ENCODE results near the gene ZC3H7A.

ZC3H7A gene

DNA sequence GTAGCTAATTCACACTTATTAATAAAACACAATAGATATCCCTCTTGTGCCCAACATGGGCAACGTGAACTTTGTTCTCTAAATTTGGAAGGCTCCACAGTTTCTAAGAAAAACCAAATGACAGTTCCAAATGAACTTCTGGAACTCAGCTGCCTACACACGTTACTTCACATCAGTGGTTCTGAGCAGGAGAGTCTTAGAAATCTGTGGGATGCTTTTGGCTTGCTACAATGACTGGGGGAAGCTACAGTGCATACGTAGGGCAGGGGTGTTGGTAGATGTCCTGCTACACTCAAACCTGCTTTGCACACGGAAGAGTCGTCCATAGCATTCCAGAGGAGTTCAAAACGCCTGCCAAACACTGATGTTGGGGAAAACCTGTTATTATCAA, 62.4 kb downstream of the ZC3H7A start:
- peaks cover 25 to 36% of the 10 kb centered on the region in 2 donors for H3K36me3 ChIP-seq (ENCODE audit: control insufficient read depth in 1 of 2, insufficient read depth in 2 of 2, low read length in 2 of 2)
- H3K27ac ChIP-seq (ENCODE audit: low read length), result no peak overlapping the region

DNA sequence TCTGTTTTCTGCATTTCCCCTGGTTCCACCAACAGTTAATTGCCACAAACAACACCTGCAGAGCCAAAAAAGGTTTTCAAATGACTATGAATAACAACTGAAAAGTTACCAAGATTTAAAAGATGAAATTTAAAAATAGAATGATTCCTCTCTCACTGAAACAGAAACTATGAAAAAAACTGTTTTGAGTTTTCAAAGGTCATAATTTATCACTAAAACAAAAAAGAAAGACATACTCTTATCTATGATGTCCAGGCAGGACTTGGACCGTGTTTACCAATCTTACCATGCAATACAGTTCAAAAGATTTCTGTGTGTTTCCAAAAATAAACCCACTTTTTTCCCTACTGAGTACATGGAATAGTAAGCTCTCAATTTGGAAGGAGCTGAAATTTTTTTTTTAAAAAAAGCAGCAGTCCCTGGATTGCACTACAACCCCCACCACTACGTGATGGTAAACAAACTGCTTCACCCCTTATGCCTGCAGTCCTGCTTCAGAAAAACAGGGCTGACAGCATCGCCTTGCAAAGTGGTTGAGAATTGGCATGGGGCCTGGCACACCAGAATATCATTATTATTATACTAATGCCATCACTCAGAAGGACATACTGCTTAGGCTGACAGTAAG, 62.9 kb downstream of the ZC3H7A start:
- Histone ChIP-seq H3K4me1 (ENCODE audit: control insufficient read depth in 1 of 2, insufficient read depth in 2 of 2, low read length in 2 of 2) (peaks cover 11 to 16% of the 10 kb centered on the region in 2 donors), H3K36me3 (ENCODE audit: control insufficient read depth in 1 of 2, insufficient read depth in 2 of 2, low read length in 2 of 2) (peaks cover 25 to 41% of the 10 kb centered on the region in 2 donors), H3K9me3 (ENCODE audit: control insufficient read depth in 1 of 2, low read length in 2 of 2) (no peaks in the 10 kb centered on the region), H3K27ac (ENCODE audit: low read length) (no peak overlapping the region), H3K4me3 (ENCODE audit: low read depth in 1 of 2, low read length in 2 of 2) (no peak overlapping the region), H3K27me3 (ENCODE audit: low read depth, low read length) (no peaks in the 10 kb centered on the region)

More for the DNA sequence above, 62.4 kb downstream of the ZC3H7A start:
- Histone ChIP-seq H3K4me1 (ENCODE audit: control insufficient read depth in 1 of 2, insufficient read depth in 2 of 2, low read length in 2 of 2) (peaks cover 11 to 16% of the 10 kb centered on the region in 2 donors), H3K9me3 (ENCODE audit: control insufficient read depth in 1 of 2, low read length in 2 of 2) (no peaks in the 10 kb centered on the region), H3K4me3 (ENCODE audit: low read depth in 1 of 2, low read length in 2 of 2) (no peak overlapping the region), H3K27me3 (ENCODE audit: low read depth, low read length) (no peaks in the 10 kb centered on the region)

DNA sequence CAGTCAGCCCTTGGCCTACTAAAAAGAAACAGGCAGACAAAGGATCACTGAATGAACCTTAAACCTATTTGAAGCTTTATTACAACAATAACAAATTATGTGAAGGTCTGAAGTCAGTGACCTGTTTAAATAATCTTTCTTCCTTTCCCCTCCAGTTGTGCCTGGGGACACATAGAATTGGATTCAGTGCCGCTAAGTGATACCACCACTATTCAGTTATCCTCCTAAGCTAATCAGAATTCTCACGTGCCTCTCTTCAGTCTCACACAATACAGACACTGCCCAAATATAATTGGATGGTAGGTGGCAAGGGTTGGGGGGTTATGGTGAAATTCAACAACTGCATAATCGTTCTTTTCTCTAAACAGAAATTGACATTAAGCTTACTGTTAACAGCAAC, 65.8 kb downstream of the ZC3H7A start:
- Histone ChIP-seq H3K4me1 (ENCODE audit: control insufficient read depth in 1 of 2, insufficient read depth in 2 of 2, low read length in 2 of 2) (peaks cover 5 to 12% of the 10 kb centered on the region in 2 donors), H3K27me3 (ENCODE audit: low read depth, low read length) (no peaks in the 10 kb centered on the region), H3K36me3 (ENCODE audit: control insufficient read depth in 1 of 2, insufficient read depth in 2 of 2, low read length in 2 of 2) (peaks cover 36 to 39% of the 10 kb centered on the region in 2 donors), H3K4me3 (ENCODE audit: low read depth in 1 of 2, low read length in 2 of 2) (no peak overlapping the region), H3K27ac (ENCODE audit: low read length) (no peak overlapping the region), H3K9me3 (ENCODE audit: control insufficient read depth in 1 of 2, low read length in 2 of 2) (no peaks in the 10 kb centered on the region)

DNA sequence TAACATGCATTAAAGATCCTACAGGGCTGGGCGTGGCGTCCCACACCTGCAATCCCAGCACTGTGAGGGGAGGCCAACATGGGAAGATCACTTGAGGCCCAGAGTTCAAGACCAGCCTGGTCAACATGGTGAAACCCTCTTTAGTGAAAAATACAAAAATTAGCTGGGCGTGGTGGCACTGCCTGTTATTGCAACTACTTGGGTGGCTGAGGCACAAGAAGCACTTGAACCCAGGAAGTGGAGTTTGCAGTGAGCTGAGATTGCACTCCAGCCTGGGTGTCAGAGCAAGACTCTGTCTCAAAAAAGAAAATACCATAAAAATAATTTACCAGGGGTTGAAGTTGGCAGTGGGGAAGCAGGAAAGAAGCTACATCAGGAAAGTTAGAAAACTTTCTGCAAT, 67.3 kb downstream of the ZC3H7A start:
- H3K36me3 ChIP-seq (ENCODE audit: control insufficient read depth in 1 of 2, insufficient read depth in 2 of 2, low read length in 2 of 2), result peaks cover 32 to 35% of the 10 kb centered on the region in 2 donors

DNA sequence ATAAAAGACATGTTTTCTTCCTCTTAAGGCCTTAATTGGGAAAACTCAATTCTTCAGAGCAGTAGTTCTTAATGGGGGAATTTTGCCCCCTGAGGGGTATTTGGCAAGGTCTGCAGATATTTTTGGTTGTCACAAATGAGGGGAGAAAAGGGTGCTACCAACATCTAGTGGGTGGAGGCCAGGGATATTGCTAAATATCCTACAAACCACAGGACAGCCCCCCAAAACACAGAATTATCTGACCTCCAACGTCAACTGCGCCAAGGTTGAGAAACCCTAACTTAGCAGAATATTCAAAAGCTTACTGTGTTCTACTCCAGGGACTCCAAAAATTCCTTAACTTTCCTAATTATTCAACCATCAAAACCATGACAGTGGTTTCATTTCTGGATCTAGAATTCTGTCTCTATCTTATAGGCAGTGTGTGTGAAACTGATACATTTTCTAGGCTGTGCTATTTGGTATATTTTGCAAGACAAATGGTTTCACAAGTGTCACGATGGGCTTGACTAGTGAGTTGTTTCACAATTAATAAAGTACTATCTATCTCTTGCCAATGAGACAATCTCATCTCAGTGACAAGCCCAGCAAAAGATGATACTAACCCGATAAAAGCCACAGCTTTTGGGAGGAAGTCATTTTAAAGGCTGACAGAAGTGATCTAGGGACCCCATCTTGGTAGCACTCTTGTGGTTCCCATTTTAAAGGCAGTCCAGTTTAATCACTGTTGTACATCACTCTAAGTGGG, 69.1 kb downstream of the ZC3H7A start:
- peaks cover 30 to 40% of the 10 kb centered on the region in 2 donors for H3K36me3 ChIP-seq (ENCODE audit: control insufficient read depth in 1 of 2, insufficient read depth in 2 of 2, low read length in 2 of 2)
- H3K4me3 ChIP-seq (ENCODE audit: low read depth in 1 of 2, low read length in 2 of 2), result no peak overlapping the region
- no peak overlapping the region for H3K27ac ChIP-seq (ENCODE audit: low read length)
- H3K27me3 ChIP-seq (ENCODE audit: low read depth, low read length), result no peaks in the 10 kb centered on the region
- H3K4me1 ChIP-seq (ENCODE audit: control insufficient read depth in 1 of 2, insufficient read depth in 2 of 2, low read length in 2 of 2), result no peaks in the 10 kb centered on the region
- no peaks in the 10 kb centered on the region for H3K9me3 ChIP-seq (ENCODE audit: control insufficient read depth in 1 of 2, low read length in 2 of 2)

More for the DNA sequence above, 67.3 kb downstream of the ZC3H7A start:
- Histone ChIP-seq H3K4me1 (ENCODE audit: control insufficient read depth in 1 of 2, insufficient read depth in 2 of 2, low read length in 2 of 2) (peaks cover 3 to 10% of the 10 kb centered on the region in 2 donors), H3K27ac (ENCODE audit: low read length) (no peak overlapping the region), H3K27me3 (ENCODE audit: low read depth, low read length) (no peaks in the 10 kb centered on the region), H3K9me3 (ENCODE audit: control insufficient read depth in 1 of 2, low read length in 2 of 2) (no peaks in the 10 kb centered on the region), H3K4me3 (ENCODE audit: low read depth in 1 of 2, low read length in 2 of 2) (no peak overlapping the region)

DNA sequence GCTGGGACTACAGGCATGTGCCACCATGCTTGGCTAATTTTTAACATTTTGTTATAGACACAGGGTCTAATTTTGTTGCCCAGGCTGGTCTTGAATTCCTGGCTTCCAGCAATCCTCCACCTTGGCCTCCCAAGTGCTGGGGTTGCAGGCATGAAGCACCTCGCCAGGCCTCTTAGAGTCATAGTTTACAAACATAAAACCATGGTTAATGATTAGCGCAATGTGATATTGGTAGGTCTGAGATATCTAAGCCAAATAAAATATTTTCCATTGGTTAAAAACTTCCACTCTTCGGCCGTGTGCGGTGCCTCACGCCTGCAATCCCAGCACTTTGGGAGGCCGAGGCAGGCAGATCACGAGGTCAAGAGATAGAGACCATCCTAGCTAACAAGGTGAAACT, 71.0 kb downstream of the ZC3H7A start:
- H3K4me1 ChIP-seq (ENCODE audit: control insufficient read depth in 1 of 2, insufficient read depth in 2 of 2, low read length in 2 of 2), result no peaks in the 10 kb centered on the region
- H3K27ac ChIP-seq (ENCODE audit: low read length), result no peak overlapping the region
- no peak overlapping the region for H3K4me3 ChIP-seq (ENCODE audit: low read depth in 1 of 2, low read length in 2 of 2)
- peaks cover 27 to 36% of the 10 kb centered on the region in 2 donors for H3K36me3 ChIP-seq (ENCODE audit: control insufficient read depth in 1 of 2, insufficient read depth in 2 of 2, low read length in 2 of 2)
- no peaks in the 10 kb centered on the region for H3K27me3 ChIP-seq (ENCODE audit: low read depth, low read length)
- H3K9me3 ChIP-seq (ENCODE audit: control insufficient read depth in 1 of 2, low read length in 2 of 2), result no peaks in the 10 kb centered on the region

DNA sequence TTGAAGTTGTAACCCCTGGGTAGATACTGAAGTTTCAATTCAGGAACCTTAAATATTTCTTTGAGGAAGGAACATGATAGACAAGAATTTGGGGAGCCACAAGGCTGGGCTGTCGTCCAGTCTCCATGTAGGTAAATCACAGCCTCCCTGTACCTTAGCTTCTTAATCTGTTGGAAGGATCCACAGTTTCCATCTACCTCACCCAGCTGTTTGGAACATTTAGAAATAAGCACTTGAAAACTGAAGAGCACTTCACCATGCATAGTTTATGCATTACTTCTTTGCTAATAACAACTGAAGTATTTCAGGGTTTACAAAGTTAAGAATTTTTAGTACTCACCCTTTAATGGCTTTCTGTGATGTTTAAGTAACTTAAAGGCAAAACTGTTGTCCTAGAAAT, 71.6 kb downstream of the ZC3H7A start:
- Histone ChIP-seq H3K4me1 (ENCODE audit: control insufficient read depth in 1 of 2, insufficient read depth in 2 of 2, low read length in 2 of 2) (no peaks in the 10 kb centered on the region), H3K9me3 (ENCODE audit: control insufficient read depth in 1 of 2, low read length in 2 of 2) (no peaks in the 10 kb centered on the region), H3K27me3 (ENCODE audit: low read depth, low read length) (no peaks in the 10 kb centered on the region), H3K4me3 (ENCODE audit: low read depth in 1 of 2, low read length in 2 of 2) (no peak overlapping the region), H3K36me3 (ENCODE audit: control insufficient read depth in 1 of 2, insufficient read depth in 2 of 2, low read length in 2 of 2) (peaks cover 27 to 41% of the 10 kb centered on the region in 2 donors), H3K27ac (ENCODE audit: low read length) (no peak overlapping the region)

DNA sequence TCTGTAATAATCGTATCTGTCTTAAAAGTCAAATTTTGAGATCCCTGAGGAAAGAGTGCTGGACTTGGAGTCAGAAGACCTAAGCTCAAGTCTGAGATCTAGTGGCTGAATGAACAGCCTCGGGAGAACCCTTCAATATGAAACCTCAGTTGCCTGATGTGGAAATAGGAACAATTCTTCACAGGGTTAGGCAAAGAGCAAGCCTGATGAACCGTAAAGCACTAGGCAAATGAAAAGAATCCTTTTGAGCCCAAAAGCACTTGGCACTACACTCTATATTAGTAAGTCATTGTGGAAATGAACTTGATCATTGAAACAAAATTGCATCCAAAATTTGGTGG, 74.6 kb downstream of the ZC3H7A start:
- peaks cover 0 to 14% of the 10 kb centered on the region in 2 donors for H3K4me1 ChIP-seq (ENCODE audit: control insufficient read depth in 1 of 2, insufficient read depth in 2 of 2, low read length in 2 of 2)
- H3K27ac ChIP-seq (ENCODE audit: low read length), result no peak overlapping the region
- H3K4me3 ChIP-seq (ENCODE audit: low read depth in 1 of 2, low read length in 2 of 2), result no peak overlapping the region
- no peaks in the 10 kb centered on the region for H3K9me3 ChIP-seq (ENCODE audit: control insufficient read depth in 1 of 2, low read length in 2 of 2)
- peaks cover 21 to 35% of the 10 kb centered on the region in 2 donors for H3K36me3 ChIP-seq (ENCODE audit: control insufficient read depth in 1 of 2, insufficient read depth in 2 of 2, low read length in 2 of 2)
- no peaks in the 10 kb centered on the region for H3K27me3 ChIP-seq (ENCODE audit: low read depth, low read length)

DNA sequence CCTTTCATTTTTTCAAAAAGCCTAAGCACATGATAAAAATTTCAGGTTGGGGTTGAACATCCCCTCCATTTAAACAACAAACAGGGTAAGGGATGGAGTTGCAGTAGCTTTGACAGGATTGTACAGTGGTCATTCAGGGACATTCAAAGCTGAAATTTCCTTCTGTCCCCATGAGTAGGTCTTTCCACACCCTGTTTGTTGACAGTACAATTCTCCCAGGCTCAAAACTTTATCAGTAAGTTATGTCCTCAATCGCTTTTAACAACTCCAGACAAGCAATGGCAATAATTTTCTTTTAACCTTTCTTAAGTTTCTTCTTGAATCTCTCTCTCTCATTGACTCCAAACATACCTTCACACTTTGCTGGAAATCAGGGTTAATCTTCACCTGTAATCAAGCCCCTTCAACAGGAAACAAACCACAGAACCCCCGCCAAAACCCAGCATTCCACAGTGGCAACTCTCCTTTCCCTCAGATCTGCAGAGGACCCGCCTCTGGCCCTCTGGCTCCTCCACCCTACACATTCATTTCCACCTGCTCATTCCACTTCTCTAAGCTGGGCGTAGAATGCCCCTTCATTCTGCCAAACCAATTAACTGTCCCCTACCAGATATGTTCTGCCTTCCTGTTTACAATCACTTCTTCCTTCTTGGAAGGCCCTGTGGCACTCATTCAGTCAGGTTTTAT, 75.1 kb downstream of the ZC3H7A start:
- Histone ChIP-seq H3K9me3 (ENCODE audit: control insufficient read depth in 1 of 2, low read length in 2 of 2) (no peaks in the 10 kb centered on the region), H3K27ac (ENCODE audit: low read length) (no peak overlapping the region), H3K27me3 (ENCODE audit: low read depth, low read length) (no peaks in the 10 kb centered on the region), H3K36me3 (ENCODE audit: control insufficient read depth in 1 of 2, insufficient read depth in 2 of 2, low read length in 2 of 2) (peaks cover 21 to 35% of the 10 kb centered on the region in 2 donors), H3K4me3 (ENCODE audit: low read depth in 1 of 2, low read length in 2 of 2) (no peak overlapping the region), H3K4me1 (ENCODE audit: control insufficient read depth in 1 of 2, insufficient read depth in 2 of 2, low read length in 2 of 2) (peaks cover 0 to 15% of the 10 kb centered on the region in 2 donors)

DNA sequence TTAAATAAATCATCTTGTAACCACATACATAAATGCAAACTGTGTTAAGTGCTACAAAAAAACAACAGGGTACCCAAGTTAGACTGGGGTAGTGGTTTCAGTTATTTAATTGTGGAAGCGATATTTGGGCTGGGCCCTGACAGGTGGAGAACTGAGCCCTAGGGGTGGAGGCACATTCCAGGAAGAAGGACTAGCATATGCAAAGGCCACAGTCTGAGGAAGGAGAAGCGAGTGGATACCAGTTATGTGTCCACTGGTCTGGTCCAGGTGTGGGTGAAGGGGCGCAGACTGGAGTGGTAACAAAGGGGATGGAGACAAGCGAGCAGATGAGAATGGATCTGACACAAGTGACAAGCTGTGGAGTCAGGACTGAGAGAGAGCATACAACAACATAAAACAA, 77.3 kb downstream of the ZC3H7A start:
- H3K36me3 ChIP-seq (ENCODE audit: control insufficient read depth in 1 of 2, insufficient read depth in 2 of 2, low read length in 2 of 2), result peaks cover 21 to 28% of the 10 kb centered on the region in 2 donors
- H3K27ac ChIP-seq (ENCODE audit: low read length), result no peak overlapping the region

DNA sequence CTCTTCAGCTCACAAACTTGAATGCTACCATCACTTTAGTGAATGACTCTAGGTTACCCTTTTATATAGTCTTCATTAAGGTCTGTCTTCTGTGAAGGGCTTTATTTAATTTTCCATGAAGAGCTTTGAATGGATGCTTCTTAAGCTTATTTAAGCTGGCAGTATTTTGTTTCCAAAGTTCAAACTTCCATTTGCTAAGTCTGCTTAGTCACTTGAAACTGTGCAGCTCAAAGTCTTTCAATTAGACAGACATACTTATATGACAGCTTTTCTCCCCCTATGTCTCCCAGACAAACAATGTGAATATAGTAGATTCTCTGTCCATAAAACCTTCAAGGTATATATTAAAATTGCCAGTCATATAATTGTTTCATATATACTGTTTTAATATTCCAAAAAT, 77.9 kb downstream of the ZC3H7A start:
- H3K4me1 ChIP-seq (ENCODE audit: control insufficient read depth in 1 of 2, insufficient read depth in 2 of 2, low read length in 2 of 2), result peaks cover 0 to 24% of the 10 kb centered on the region in 2 donors
- H3K4me3 ChIP-seq (ENCODE audit: low read depth in 1 of 2, low read length in 2 of 2), result no peak overlapping the region
- H3K36me3 ChIP-seq (ENCODE audit: control insufficient read depth in 1 of 2, insufficient read depth in 2 of 2, low read length in 2 of 2), result peaks cover 21 to 25% of the 10 kb centered on the region in 2 donors
- H3K27me3 ChIP-seq (ENCODE audit: low read depth, low read length), result no peaks in the 10 kb centered on the region
- no peaks in the 10 kb centered on the region for H3K9me3 ChIP-seq (ENCODE audit: control insufficient read depth in 1 of 2, low read length in 2 of 2)
- no peak overlapping the region for H3K27ac ChIP-seq (ENCODE audit: low read length)

More for the DNA sequence above, 77.3 kb downstream of the ZC3H7A start:
- Histone ChIP-seq H3K27me3 (ENCODE audit: low read depth, low read length) (no peaks in the 10 kb centered on the region), H3K9me3 (ENCODE audit: control insufficient read depth in 1 of 2, low read length in 2 of 2) (no peaks in the 10 kb centered on the region), H3K4me1 (ENCODE audit: control insufficient read depth in 1 of 2, insufficient read depth in 2 of 2, low read length in 2 of 2) (peaks cover 0 to 24% of the 10 kb centered on the region in 2 donors), H3K4me3 (ENCODE audit: low read depth in 1 of 2, low read length in 2 of 2) (no peak overlapping the region)
